Subcutaneous adipose tissue (tissue), 4 donors: ENCODE results near the gene UBE2V1. TPM values are rescaled to one million over a fixed set of nuclear protein-coding genes. Genes with fewer than 3 reads are reported as not detected.

Experiments
- CTCF ChIP-seq: fragments of 450-650 bp; IDR thresholded peaks from one replicate; pipeline ENCODE4 v1.5.1; 2016; ENCODE audit warnings: low read depth, mild to moderate bottlenecking, control low read depth, antibody characterized with exemption, moderate library complexity
- total RNA-seq, 4 donors: library from RNA; depleted of rRNA; stranded (reverse); fragments of >200 nt; gene quantifications; one replicate each; pipeline ENCODE4 v1.1.0, GENCODE V29; 2016

UBE2V1 gene
- total RNA-seq, 4 donors from 2014 or later, result 61.9 to 117 (median 95.1) TPM

GRCh38 chr20:50098259-50098658 lies 14.7 kb downstream of the UBE2V1 start:
- TF ChIP-seq CTCF, result no peak

- TF ChIP-seq CTCF, result no peak
Observed at GRCh38 chr20:50097843-50098242, 15.1 kb downstream of the UBE2V1 start.

GRCh38 chr20:50096237-50096636 lies 16.7 kb downstream of the UBE2V1 start:
- no peak for TF ChIP-seq CTCF

GRCh38 chr20:50095476-50096078 lies 17.4 kb downstream of the UBE2V1 start:
- no peak for TF ChIP-seq CTCF

GRCh38 chr20:50094522-50094921 lies 18.4 kb downstream of the UBE2V1 start:
- no peak for TF ChIP-seq CTCF

GRCh38 chr20:50093240-50093639 lies 19.7 kb downstream of the UBE2V1 start:
- TF ChIP-seq CTCF, result no peak

GRCh38 chr20:50092436-50092835 lies 20.5 kb downstream of the UBE2V1 start:
- TF ChIP-seq CTCF, result no peak
